Fibroblast of skin of left quadriceps (primary cell): ENCODE results near the gene LYRM7.
"Not testable (repeated sequence)": the region's sequence is repeated elsewhere in the genome, so short reads cannot be mapped to it uniquely, and the experiment has no call there.

Experiments
- DNase-seq, 2 experiments: peaks; one replicate each; pipeline ENCODE4 v3.0.0-alpha.2; 2013; ENCODE audit warnings: low read depth in 2 of 2

LYRM7 gene

GRCh38 chr5:131221008-131221703, 50.4 kb downstream of the LYRM7 start:
- DNase-seq, result no peak

- DNase-seq, result peak in 1 of 2 experiments; percentile 10
Observed at GRCh38 chr5:131221888-131222287, 51.1 kb downstream of the LYRM7 start.

- DNase-seq, result no peak
Observed at GRCh38 chr5:131222731-131223130, 52.0 kb downstream of the LYRM7 start.

GRCh38 chr5:131223751-131224386, 53.1 kb downstream of the LYRM7 start:
- DNase-seq, result no peak

DNA sequence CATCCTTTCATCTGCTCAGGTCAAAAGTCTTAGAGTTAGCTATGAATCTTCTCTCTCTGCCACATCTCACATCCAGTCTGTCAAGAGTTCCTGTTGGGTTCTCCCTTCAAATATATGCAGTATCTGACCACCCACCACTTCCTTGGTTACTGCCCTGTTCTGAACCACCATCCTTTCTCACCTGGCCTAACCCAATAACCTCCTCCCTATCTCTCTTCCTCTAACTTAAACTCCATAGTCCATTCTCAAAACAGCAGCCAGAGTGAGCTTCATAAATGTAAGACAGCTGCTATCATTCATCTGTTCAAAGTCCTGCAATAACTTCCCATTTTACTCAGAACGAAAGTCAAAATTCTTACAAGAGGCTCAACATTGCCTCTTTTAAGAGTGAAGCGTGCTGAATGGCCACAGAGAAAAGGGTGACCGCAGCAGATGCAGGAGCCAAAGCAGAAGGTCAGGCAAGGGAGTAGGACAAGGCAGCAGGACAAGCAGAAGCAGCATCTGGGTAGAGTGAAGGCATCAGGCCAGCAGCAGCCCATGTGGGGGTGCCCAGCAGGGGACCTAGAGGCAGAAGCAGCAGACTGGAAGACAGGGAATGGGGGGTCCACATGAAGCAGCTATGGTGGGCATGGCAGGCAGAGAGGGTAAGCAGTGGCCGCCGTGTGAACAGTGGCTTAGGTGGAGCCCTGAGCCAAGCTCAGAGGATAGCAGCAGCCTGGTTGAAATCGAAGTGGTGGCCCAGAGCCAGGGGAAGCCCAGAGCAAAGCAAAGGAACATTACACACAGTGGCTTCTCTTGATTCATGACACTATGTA, 53.9 kb downstream of the LYRM7 start:
- DNase-seq, result no peak

DNA sequence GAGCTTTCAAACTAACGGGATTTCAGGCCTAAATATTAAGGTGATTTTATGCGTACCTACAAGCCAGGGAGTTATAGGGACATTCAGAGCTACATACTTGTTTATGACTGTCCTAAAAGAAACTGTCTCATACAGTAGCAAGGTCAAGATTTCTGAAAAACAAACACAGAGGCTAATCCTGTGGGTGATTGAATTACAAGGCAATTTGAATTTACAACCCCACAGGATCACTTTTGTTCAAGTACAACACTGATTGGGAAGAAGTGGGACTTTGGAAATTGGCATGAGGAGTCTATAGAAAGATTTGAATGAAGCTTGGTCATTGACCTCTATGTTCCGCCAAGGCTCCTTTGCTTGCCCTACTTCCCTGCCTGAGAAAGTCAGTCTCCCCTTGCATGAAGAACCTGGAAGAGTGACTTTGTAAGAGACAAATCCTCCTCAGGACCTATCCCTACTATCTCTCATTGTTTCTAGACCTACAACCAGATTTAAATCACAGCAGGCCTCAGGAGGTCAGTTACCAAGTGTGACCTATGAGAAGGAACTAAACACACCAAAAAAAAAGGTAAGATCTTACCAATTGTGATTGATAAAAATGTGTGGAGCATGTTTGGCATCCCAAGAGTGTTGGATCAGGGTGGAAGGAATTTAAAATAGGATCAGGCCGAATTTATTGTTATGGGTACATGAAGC, 54.7 kb downstream of the LYRM7 start:
- no peak for DNase-seq

DNA sequence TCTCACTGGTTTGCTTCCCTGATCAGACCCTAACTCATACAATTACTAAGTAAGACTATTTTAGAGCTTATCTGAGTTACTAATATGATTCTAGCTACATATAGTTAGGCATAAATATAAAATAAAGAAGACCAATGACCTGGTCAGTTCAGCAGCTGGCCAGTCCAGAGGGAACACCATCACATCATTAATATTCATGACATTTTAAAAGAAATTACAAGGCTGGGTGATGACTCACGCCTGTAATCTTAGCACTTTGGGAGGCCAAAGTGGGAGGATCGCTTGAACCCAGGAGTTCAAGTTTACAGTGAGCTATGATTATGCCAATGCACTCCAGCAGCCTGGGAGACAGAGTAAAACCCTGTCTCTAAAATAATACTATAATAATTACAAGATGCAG, 56.2 kb downstream of the LYRM7 start:
- DNase-seq, result no peak

GRCh38 chr5:131228646-131229045, 57.9 kb downstream of the LYRM7 start:
- DNase-seq, result no peak

- DNase-seq, result no peak
Observed at GRCh38 chr5:131229623-131230022, 58.9 kb downstream of the LYRM7 start.

GRCh38 chr5:131230406-131230805, 59.7 kb downstream of the LYRM7 start:
- DNase-seq, result no peak

DNA sequence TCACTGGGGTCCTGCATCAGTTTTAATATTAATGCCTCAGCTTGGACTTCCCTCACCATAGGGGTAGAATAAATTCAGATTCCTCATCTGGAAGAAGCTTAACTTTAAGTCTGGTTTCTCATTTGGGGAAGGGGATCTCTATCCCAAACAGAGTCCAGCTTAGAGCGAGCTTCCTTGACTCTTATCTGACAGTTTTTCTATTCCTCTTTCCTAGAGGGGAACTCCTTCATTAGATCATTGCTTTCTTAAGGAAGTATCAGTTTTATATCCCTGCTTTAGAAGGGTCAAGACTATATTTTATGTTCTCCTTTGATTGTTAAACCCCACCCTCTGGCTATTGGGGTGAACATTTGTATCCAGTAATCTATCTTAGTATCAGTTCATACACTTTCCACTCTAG, 68.9 kb downstream of the LYRM7 start:
- DNase-seq, result no peak

GRCh38 chr5:131242728-131243255, 72.0 kb downstream of the LYRM7 start:
- peak; percentile 48 to 53 for DNase-seq

DNA sequence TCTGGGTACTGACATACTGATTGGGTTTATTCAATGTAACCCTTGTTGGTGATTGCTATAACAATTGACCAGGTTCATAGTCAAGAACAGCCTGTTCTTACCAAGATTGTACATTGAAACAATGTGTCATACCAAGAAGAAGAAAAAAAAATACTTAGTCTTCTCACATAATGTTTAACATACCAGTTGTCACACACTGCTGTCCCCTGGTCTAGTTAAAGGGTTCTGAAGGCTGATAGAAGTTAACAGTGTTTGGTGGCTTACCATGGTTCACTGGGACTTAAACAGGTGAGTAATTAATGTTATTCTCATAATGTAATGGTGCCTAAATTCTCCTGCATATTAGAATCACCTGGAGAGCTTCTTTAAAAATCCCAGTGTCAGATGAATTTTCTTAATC, 74.6 kb downstream of the LYRM7 start:
- no peak for DNase-seq

DNA sequence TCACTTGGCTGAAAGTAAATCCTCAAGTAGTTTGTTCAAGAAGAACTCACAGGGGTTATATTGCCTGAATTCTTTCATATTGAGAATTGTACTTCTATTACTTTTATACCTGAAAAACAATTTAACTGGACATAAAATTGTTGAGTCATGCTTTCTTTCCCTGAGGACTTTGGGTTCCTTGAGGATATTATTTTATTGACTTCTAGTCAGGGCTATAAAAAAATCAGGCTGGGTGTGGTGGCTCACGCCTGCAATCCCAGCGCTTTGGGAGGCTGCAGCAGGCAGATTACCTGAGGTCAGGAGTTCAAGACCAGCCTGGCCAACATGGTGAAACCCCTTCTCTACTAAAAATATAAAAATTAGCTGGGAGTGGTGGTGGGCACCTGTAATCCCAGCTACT, 75.2 kb downstream of the LYRM7 start:
- no peak for DNase-seq

DNA sequence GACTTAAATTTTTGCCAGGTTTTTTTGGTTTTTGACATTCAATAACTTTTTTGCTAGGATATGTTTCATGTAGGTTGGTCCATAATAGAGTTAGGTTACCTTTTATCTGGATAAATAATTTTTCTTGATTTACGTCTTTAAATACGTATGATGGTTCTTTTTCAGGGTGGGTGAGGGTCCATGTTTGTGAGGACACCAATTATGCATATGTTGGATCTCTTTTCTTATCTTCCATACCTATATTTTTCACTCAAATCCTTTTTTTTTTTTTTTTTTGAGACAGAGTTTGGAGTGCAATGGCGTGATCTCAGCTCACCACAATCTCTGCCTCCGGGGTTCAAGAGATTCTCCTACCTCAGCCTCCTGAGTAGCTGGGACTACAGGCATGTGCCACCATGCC, 75.8 kb downstream of the LYRM7 start:
- DNase-seq, result no peak

DNA sequence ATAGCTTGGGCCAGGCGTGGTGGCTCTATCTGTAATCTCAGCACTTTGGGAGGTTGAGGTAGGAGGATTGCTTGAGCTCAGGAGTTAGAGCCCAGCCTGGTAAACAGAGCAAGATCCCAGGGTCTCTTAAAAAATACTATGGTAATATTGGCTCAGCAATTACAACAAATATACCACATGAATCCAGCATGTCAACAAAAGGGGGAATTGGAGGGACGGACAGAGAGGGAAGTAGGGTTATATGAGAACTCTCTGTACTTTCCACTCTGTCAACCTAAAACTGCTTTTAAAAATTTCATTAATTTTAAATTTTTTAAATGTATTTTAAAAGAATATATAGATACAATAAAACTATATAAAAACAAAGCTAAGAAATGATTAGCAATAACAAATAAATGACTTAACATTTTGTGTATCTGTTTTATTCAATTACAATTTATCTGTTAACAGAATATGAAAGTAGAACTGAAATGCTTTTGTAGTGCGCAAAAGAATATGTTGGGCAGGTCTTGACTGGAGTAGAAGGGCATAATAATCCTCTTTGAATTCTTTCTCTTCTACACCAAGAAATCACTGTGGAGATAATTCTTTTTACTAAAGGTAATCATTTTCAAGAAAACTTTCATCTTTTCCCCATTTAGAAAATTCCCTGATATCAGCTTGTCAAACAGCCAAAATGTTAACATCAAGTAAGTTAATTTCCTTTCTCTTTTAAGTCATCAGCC, 80.2 kb downstream of the LYRM7 start:
- DNase-seq, result no peak

DNA sequence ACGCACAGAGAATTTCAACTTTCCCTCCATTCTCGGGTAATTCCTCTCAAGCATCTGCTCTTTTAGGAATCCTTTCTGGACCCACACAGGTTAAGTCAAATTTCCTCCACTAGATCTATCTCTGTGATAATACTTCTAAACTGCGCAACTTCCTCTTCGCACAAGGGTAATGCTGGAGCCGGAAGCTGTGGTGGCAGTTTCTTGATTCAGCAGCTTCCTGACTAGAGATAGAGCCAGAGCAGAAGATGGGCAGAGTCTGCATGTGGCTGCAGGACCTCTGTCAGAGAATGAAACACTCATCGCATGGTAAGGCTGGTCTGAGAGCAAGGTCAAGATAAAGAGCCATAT, 82.1 kb downstream of the LYRM7 start:
- DNase-seq, result no peak

- not testable (repeated sequence) for DNase-seq
Observed at GRCh38 chr5:131254025-131254424, 83.3 kb downstream of the LYRM7 start.

- no peak for DNase-seq
Observed at GRCh38 chr5:131254741-131255140, 84.0 kb downstream of the LYRM7 start.
